GM19372 (cell line): Measurements from ENCODE around the gene HERC2.

Source experiments
- ATAC-seq: cut with Tn5 transposase; IDR thresholded peaks from one replicate; pipeline ENCODE4 v1.9.1; 2021; ENCODE audit warnings: mild to moderate bottlenecking, low read depth, moderate library complexity; ENCODE audit not compliant: unreplicated experiment

Gene HERC2

DNA sequence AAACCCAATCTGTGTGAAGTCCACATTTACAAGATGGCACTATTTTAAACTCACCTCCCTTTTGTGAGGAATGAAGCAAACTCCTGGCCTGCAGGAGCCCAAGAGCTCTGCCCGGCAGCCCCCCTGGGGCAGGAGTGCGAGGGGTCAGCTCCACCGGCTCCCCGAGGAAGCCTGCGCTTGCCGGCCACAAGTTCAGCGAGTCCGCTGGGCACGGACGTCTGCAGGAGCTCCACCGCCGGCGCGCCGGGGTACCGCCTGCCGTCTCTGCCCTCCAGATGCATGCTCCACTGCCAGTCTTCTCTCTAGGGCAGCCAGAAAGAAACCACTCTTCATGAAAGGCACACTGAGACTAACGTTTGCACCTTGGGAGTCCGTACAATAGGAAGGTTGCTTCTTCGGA, 240.4 kb downstream of the HERC2 start:
- ATAC-seq: no peak

GRCh38 chr15:28080386-28080785, 241.6 kb downstream of the HERC2 start:
- ATAC-seq: no peak

DNA sequence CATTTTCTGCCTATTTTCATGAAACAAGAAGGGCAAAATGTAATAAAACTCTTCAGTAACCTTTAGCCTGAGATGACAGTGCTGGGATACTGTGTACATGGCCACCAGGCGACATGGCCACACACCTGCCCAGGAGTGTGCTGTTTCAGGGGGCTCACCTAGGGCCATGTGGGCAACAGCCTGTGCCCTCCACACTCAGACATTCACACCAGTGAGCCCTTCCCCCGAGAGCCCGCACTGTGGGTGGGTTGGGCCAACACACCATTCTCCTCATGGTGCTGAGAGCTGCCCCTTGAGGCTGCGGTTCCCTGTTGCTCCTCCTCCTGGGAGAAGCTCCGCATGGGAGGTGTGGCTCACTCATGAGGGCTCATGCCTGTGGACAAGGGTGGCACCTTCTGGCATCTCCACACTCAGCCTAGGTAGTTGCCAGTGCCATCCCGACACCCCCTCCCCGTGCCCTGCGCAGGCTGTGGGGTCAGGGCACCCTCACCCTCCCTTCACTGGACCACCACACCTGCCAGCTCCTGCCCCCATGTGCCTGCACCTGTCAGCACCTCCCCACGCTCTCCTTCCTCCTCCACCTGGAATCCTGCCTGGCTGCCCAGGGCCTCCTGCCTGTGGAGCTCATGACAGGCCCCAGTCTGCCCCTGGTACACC, 242.5 kb downstream of the HERC2 start:
- no peak for ATAC-seq

- ATAC-seq: no peak
Measured at GRCh38 chr15:28078191-28078719, 243.7 kb downstream of the HERC2 start.

DNA sequence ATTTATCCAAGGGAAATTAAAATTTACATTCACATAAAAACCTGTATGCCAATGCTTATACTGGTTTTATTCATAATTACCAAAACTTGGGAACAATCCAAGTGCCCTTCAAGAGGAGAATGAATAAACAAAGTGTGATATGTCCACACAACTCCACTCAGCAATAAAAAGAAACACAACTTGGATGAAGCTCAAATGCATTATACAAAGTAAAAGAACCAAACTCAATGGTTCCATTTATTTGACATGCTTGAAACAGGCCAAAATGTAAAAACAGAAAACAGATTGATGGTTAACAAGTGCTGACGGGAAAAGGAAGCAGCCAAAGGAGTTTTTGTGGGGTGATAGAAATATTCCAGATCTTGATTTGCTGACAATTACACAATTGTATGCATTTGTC, 246.4 kb downstream of the HERC2 start:
- ATAC-seq: no peak

DNA sequence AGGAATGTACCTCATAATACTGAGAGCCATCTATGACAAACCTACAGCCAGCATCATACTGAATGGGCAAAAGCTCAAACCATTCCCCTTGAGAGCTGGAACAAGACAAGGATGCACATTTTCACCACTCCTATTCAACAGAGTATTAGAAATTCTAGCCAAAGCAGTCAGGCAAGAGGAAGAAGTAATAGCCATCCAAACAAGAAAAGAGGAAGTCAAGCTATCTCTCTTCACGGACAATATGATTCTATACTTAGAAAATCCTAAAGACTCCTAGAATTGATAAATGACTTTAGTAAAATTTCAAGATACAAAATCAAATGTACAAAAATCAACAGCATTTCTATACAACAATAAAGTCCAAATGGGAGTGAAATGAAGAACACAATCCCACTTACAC, 253.0 kb downstream of the HERC2 start:
- ATAC-seq: no peak

- ATAC-seq: no peak
Measured at GRCh38 chr15:28066231-28066630, 255.7 kb downstream of the HERC2 start.
